AG04450 (cell line): ENCODE data around the gene RPTOR. TPM values are rescaled to one million over a fixed set of nuclear protein-coding genes. Genes with fewer than 3 reads are reported as not detected.

Source experiments
- CTCF ChIA-PET: fragments of 300-600, 350-600 bp; formaldehyde crosslinking; extraction: SDS; loops from one replicate; lab custom pipeline; 2022; ENCODE audit warnings: antibody characterized with exemption, inconsistent platforms; lab: Charles Lee
- POLR2A ChIA-PET: fragments of 350-600 bp; formaldehyde crosslinking; extraction: SDS; loops from one replicate; lab custom pipeline; 2021; ENCODE audit warnings: antibody characterized with exemption, inconsistent platforms; lab: Yijun Ruan, JAX
- DNase-seq: peaks from one replicate; pipeline ENCODE4 v3.0.0-alpha.2; 2011; ENCODE audit warnings: low read depth, low spot score
- H3K27ac ChIP-seq: one replicate; pipeline ENCODE4 v1.5.1; 2012; ENCODE audit warnings: low read depth, low read length, control low read depth
- H3K27me3 ChIP-seq: one replicate; pipeline ENCODE4 v1.6.0; 2012; ENCODE audit warnings: low read length; ENCODE audit not compliant: control insufficient read depth, insufficient read depth
- H3K4me3 ChIP-seq: 2 replicates; pipeline ENCODE4 v1.5.1; 2011; ENCODE audit warnings: mild to moderate bottlenecking, low read depth, low read length, control low read depth
- H3K9me3 ChIP-seq: 2 replicates; pipeline ENCODE4 v1.5.1; 2012; ENCODE audit warnings: low read length; ENCODE audit not compliant: control insufficient read depth, insufficient read depth
- polyA plus RNA-seq: library from polyadenylated mRNA; depleted of rRNA; stranded (reverse); fragments of >200 nt; gene quantifications from 2 replicates; pipeline ENCODE4 v1.2.3, GENCODE V29; 2011
- TF ChIP-seq, protein P1 (sequence below): IDR thresholded peaks from 2 replicates; pipeline ENCODE4 v1.5.1; 2011; ENCODE audit warnings: low read depth, low read length, control low read depth, inconsistent platforms

Gene RPTOR
- polyA plus RNA-seq, 1 experiment, result 6.2 TPM

DNA sequence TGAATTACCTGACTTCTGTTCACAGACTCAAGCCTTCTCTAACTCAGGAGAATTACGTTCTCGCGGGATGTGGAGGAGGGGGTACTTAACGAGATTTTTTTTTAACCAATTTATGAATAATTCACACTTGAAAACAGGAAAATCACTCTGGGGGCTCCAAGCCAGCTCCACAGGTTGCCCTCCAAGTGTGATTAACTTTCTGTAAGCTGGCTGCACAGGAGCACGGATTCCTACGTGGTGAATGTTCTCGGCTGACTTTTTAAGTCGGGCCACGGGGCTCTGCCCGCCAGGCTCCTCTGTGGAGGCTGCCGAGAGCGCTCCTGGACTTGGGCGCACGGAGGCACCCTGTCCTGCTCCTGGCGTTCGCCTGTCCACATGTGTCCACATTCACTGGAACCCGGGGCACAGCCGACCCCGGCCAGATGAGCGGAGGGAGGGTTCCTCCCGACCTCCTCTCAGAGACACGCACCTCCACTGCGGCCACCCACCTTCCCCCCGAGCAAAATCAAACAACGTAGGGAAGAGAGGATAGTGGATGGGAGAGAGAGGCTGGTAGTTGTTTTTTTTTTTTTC is 299.9 kb downstream of the RPTOR start:
- Histone ChIP-seq H3K4me3 (no peak overlapping the region), H3K9me3 (peaks cover 9% of the 10 kb centered on the region; the same call in 1 of the 2 replicates), H3K27me3 (no peaks in the 10 kb centered on the region), H3K27ac (no peak overlapping the region)
- ChIA-PET CTCF (interaction anchor here (0.6 kb wide), 1 partner anchor 621 kb away, joined by 3 read pairs; no protein-coding TSS in a partner anchor), POLR2A (no interaction called here)
- no peak for DNase-seq
- TF ChIP-seq, protein P1, sequence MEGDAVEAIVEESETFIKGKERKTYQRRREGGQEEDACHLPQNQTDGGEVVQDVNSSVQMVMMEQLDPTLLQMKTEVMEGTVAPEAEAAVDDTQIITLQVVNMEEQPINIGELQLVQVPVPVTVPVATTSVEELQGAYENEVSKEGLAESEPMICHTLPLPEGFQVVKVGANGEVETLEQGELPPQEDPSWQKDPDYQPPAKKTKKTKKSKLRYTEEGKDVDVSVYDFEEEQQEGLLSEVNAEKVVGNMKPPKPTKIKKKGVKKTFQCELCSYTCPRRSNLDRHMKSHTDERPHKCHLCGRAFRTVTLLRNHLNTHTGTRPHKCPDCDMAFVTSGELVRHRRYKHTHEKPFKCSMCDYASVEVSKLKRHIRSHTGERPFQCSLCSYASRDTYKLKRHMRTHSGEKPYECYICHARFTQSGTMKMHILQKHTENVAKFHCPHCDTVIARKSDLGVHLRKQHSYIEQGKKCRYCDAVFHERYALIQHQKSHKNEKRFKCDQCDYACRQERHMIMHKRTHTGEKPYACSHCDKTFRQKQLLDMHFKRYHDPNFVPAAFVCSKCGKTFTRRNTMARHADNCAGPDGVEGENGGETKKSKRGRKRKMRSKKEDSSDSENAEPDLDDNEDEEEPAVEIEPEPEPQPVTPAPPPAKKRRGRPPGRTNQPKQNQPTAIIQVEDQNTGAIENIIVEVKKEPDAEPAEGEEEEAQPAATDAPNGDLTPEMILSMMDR, result no peak

DNA sequence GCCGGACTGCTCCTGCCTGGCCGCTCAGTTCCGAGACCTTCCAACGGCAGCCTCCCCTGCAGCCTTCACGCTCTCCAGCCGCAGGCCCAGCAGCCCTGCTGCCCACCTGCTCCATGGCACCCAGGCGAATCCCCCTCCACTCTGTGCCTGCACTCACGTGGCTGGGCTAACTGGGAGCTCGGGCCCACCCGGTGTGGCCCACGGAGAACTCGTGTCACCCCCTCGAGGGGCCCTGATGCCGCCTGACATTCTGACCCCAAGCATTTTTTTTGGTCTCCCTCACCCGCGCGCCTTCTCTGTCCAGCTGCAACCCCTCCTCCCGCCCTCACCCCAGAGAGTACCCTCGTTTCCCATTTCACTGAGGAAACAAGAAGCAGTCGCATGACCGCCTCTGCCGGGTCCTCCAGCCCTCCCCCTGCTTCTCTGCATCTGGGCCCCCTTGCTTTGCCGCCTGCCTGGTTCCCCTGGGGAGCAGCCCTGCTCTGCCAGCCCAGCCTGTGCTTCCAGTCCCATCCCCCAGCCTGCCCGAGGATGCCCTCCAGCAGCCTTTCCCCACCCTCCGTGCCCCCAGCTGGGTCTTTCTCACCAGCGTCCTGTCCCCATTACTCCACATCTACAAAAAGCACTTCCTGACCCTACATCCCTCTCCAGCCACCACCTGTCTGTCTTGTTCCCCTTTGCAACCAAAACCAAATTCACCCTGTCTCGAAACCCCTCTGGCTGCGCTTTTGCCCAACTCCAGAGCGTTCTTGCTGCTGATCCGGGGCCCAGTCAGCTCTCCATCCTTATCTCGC is 300.6 kb downstream of the RPTOR start:
- Histone ChIP-seq H3K9me3 (peaks cover 8% of the 10 kb centered on the region; the same call in 1 of the 2 replicates), H3K4me3 (no peak overlapping the region), H3K27me3 (no peaks in the 10 kb centered on the region), H3K27ac (no peak overlapping the region)
- TF ChIP-seq, protein P1, result no peak
- POLR2A ChIA-PET, result no interaction called here
- no peak for DNase-seq
- CTCF ChIA-PET, result interaction anchor here (0.6 kb wide), 1 partner anchor 622 kb away, joined by 3 read pairs; no protein-coding TSS in a partner anchor

DNA sequence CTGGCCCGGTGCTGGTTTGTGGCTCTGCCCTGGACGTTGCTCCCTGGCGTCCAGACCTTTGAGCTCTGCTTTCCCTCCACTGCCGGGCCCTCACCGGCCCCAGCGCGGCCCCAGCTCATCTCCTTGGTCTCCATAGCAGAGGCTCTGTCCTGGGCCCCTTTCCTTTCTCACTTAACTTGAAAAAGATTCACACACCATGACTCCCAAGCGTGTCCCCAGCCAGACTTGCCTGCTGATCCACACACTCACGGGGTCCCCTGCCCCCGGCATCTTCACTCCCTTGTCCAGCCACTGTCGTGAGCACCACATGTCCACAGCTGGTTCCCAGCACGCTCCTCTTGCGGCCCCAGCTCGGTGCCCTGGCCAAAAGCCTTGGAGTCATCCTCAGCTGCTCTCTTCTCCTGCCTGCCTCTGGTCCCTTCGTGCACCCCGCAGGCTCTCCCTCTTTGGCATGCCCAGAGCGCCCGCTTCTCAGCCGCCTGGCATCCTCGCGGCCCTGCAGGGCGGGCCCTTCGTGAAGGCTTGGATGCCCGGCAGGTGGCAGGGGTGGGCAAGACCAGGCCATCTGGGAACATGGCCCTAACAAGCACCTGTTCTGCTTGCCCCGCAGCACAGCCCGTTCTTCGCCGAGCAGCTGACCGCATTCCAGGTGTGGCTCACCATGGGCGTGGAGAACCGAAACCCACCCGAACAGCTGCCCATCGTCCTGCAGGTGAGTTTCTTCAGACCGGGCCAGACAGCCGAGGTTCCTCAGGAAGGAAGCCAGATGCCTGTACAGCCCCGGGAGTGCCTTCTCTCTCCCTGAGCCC is 301.4 kb downstream of the RPTOR start:
- Histone ChIP-seq H3K4me3 (no peak overlapping the region), H3K27me3 (no peaks in the 10 kb centered on the region), H3K9me3 (peaks cover 4% of the 10 kb centered on the region; the same call in 1 of the 2 replicates), H3K27ac (no peak overlapping the region)
- ChIA-PET CTCF (no interaction called here), POLR2A (no interaction called here)
- TF ChIP-seq, protein P1, result no peak
- no peak for DNase-seq

DNA sequence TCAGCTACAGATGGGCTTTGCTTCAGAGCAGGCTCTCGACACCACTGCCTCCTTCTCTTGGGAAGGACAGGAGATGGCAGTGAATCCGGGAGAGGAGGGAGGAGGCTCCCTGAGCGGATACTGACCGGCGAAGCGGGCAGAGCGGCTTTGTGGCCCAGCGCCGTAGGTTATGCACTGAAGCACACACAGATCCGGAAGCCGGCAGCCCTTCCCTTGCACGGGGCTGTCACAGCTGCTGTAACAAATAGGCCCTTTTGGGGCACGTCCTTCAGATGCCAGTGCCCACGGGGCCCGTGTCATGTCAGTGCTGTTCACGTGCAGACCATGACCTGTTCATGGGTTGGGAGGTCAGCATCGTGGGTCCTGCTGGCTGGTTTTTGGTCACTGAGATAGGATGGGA is 302.3 kb downstream of the RPTOR start:
- Histone ChIP-seq H3K9me3 (peaks cover 7% of the 10 kb centered on the region; the same call in 1 of the 2 replicates), H3K4me3 (no peak overlapping the region), H3K27me3 (no peaks in the 10 kb centered on the region), H3K27ac (no peak overlapping the region)
- ChIA-PET CTCF (no interaction called here), POLR2A (no interaction called here)
- TF ChIP-seq, protein P1, result no peak
- no peak for DNase-seq
